ENCODE data around the gene CBLC. TPM values are rescaled to one million over a fixed set of nuclear protein-coding genes. Genes with fewer than 3 reads are reported as not detected.
A peak's percentile ranks its signal among the peaks of the same experiment; 100 is the strongest.

The CBLC gene
- total RNA-seq, 4 donors from 2014 or later: not detected

DNA sequence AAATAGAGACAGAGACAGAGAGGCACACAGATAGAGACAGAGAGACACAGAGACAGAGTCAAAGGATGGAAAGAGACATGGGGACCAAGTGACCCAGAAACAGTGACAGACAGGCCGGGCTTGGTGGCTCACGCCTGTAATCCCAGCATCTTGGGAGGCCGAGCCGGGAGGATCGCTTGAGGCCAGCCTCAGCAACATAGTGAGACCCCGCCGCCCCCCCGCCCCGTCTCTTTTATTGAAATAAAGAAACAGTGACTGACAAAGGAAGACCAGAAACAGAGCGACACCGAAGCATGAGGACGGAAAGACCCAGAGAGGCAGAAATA is 67.6 kb downstream of the CBLC start:
- Histone ChIP-seq H3K4me3 (peak overlapping the region; percentile 54 to 100 (median 82)), H3K4me1 (peaks cover 3 to 39% (median 17%) of the 10 kb centered on the region in 4 donors), H3K9me3 (no peaks in the 10 kb centered on the region), H3K36me3 (no peaks in the 10 kb centered on the region), H3K27ac (peak overlapping the region; percentile 85 to 100 (median 94)), H3K27me3 (no peaks in the 10 kb centered on the region)
- 6 to 8% methylated on average over 12 of the region's 12 CpGs for WGBS, 2 donors
- TF ChIP-seq POLR2A (IDR thresholded peaks at IDR 0.05) (no peak), EP300 (IDR thresholded peaks at IDR 0.05) (no peak)
- TF ChIP-seq, protein P1, sequence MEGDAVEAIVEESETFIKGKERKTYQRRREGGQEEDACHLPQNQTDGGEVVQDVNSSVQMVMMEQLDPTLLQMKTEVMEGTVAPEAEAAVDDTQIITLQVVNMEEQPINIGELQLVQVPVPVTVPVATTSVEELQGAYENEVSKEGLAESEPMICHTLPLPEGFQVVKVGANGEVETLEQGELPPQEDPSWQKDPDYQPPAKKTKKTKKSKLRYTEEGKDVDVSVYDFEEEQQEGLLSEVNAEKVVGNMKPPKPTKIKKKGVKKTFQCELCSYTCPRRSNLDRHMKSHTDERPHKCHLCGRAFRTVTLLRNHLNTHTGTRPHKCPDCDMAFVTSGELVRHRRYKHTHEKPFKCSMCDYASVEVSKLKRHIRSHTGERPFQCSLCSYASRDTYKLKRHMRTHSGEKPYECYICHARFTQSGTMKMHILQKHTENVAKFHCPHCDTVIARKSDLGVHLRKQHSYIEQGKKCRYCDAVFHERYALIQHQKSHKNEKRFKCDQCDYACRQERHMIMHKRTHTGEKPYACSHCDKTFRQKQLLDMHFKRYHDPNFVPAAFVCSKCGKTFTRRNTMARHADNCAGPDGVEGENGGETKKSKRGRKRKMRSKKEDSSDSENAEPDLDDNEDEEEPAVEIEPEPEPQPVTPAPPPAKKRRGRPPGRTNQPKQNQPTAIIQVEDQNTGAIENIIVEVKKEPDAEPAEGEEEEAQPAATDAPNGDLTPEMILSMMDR (IDR thresholded peaks at IDR 0.05): no peak
- DNase-seq (ENCODE audit: low spot score in 2 of 2): peak in 1 of 2 donors; percentile 42

DNA sequence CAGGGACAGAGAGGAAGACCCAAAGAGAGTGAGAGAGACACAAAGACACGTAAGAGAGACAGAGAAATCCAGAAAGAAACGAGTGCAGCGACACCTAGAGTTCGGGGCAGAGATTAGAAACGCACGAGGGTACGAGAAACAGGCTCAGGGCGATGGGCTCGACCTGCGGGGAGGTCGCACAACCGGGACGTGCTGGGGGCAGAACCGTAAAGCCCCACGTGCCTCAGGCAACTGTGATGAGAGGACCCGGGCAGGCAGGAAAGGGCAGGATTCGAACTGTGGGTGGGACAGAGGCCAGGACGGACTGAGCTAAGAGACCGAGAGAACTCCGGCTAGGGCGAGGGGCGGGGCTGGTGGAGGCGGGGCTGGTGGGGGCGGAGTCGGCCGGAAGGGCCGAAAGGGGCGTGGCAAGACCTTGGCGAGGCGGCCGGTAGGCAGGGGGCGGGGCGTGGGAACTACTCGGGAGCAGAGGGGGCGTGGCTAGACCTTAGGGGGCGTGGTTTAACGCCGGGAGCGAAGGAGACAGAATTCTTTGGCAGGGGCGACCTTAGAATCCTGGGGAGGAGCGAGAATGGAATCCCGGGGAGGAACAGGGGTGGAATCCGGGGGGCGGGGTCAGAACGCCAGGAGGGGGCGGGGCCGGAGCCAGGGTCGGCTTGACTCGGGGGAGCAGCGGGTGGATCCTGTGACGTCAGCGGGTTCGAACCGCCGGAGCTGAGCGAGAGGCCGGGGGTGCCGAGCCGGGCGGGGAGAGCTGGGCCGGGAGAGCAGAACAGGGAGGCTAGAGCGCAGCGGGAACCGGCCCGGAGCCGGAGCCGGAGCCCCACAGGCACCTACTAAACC is 68.1 kb downstream of the CBLC start, which contains the start of gene NECTIN2:
TSS of gene NECTIN2 (plus strand) at position 686 of the 843 bp plus-strand sequence. CDS start 229 bp downstream, outside the sequence.
- Histone ChIP-seq H3K4me1 (peaks cover 3 to 45% (median 17%) of the 10 kb centered on the region in 4 donors), H3K4me3 (peak within 1 kb of the TSS; percentile 74 to 100 (median 89)), H3K36me3 (no peaks in the 10 kb centered on the region), H3K27ac (peak within 1 kb of the TSS; percentile 92 to 100 (median 98)), H3K9me3 (no peaks in the 10 kb centered on the region), H3K27me3 (no peaks in the 10 kb centered on the region)
- WGBS, 2 donors: 1% methylated on average over 58 to 63 of the region's 67 CpGs
- peak; percentile 100 for DNase-seq (ENCODE audit: low spot score in 2 of 2)
- TF ChIP-seq EP300 (IDR thresholded peaks at IDR 0.05) (peak in 1 of 2 donors; percentile 92), POLR2A (IDR thresholded peaks at IDR 0.05) (peak; percentile 77 to 96)
- TF ChIP-seq, protein P1 (IDR thresholded peaks at IDR 0.05): peak; percentile 43 to 83 (median 70)

DNA sequence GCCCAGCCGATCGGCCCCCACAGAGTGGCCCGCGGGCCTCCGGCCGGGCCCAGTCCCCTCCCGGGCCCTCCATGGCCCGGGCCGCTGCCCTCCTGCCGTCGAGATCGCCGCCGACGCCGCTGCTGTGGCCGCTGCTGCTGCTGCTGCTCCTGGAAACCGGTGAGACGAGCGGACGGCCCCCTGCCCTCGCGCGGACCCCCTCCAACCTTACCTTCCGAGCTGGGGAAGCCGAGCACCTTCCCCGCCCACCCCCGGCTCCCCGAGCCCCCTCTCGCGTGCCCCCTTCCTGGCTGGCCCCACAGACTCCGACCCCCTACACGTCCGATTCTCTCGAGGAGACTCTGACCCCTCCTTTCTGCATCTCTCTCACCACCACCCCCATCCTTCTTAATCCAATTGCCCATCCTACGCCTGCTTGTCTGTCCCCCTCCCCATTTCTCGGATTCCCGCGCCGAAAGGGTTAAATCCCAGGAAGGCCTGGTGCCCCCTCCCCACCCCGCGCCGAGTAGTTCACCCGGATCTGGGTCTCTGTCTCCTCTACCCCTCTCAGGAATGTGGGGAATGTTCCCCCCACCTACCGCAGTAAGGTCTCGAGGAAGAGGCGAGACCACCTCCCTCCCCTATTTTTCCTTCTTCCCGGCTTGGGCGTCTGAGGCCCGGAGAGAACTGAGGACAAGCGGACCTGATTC is 68.9 kb downstream of the CBLC start:
- no peak for TF ChIP-seq EP300 (IDR thresholded peaks at IDR 0.05)
- TF ChIP-seq, protein P1 (IDR thresholded peaks at IDR 0.05): peak in 1 of 5 experiments; percentile 10
- H3K4me3 ChIP-seq: peak overlapping the region; percentile 74 to 100 (median 89)
- 1% methylated on average over 31 to 50 of the region's 51 CpGs for WGBS, 2 donors
- H3K27me3 ChIP-seq: no peaks in the 10 kb centered on the region
- DNase-seq (ENCODE audit: low spot score in 2 of 2): no peak
- H3K4me1 ChIP-seq: peaks cover 3 to 53% (median 17%) of the 10 kb centered on the region in 4 donors
- peak overlapping the region; percentile 92 to 100 (median 98) for H3K27ac ChIP-seq
- no peaks in the 10 kb centered on the region for H3K9me3 ChIP-seq
- peaks cover 0 to 4% (median 0%) of the 10 kb centered on the region in 3 donors for H3K36me3 ChIP-seq

DNA sequence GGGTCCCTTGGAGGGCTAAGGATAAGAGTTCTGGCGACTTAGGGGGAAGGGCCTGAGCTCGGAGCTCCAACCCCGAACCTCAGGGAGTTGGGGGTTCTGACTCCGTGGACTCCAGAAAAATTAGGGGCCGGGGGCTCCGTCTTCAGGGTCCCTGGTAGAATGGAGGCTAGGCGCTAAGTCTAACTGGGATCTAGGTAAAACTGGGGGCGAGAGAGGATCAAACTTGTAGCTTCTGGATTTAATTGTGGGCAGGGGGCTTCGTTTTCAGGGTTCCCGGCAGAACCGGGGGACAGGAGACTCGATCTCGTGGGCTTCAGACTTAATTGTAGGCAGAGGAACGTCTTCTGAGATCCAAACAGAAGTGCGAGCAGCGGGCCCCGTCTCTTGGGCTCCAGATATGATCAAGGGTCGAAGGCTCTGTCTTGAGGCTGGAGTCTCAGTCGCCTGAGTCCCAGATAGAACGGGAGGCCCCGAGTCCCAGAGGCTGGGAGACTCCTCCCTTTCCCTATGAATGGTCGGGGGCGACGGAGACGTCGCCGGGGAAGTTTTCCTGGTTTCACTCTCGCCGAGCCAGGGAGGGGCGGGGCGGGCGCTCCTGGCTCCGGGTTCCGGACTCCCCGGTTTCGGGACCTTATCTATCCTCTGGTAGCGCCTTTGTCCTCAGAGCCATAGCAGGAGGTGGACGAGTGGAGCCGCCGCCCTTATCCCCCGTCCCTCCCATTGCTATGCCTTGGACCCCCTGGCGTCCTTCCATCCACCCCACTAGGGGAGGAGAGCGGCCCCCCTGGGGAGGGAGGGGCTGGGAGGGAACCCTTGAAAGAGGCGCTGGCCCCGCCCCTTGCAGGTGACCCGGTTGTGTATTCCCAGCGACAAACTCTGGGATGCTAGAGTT is 69.7 kb downstream of the CBLC start:
- DNase-seq (ENCODE audit: low spot score in 2 of 2): peak; percentile 62 to 65

More for the DNA sequence above, 69.7 kb downstream of the CBLC start:
- peak overlapping the region; percentile 92 to 100 (median 98) for H3K27ac ChIP-seq
- peaks cover 0 to 8% (median 0%) of the 10 kb centered on the region in 3 donors for H3K36me3 ChIP-seq
- TF ChIP-seq, protein P1 (IDR thresholded peaks at IDR 0.05): no peak
- TF ChIP-seq EP300 (IDR thresholded peaks at IDR 0.05): peak; percentile 16 to 82
- TF ChIP-seq POLR2A (IDR thresholded peaks at IDR 0.05): peak; percentile 18 to 68
- H3K27me3 ChIP-seq: no peaks in the 10 kb centered on the region
- peaks cover 3 to 58% (median 17%) of the 10 kb centered on the region in 4 donors for H3K4me1 ChIP-seq
- 0 to 2% methylated on average over 30 to 43 of the region's 47 CpGs for WGBS, 2 donors
- no peaks in the 10 kb centered on the region for H3K9me3 ChIP-seq
- peak overlapping the region; percentile 74 to 100 (median 89) for H3K4me3 ChIP-seq
